Rectal smooth muscle tissue (tissue), 1 donor: ENCODE measurements around the gene SDF4.

Experiments used
- H3K27ac ChIP-seq: one replicate; pipeline ENCODE4 v1.7.0; 2013; ENCODE audit warnings: low read depth, low read length, inconsistent platforms
- H3K27me3 ChIP-seq: one replicate; pipeline ENCODE4 v1.7.0; 2013; ENCODE audit warnings: low read length; ENCODE audit not compliant: control insufficient read depth, insufficient read depth
- H3K36me3 ChIP-seq: one replicate; pipeline ENCODE4 v1.7.0; 2013; ENCODE audit warnings: low read length; ENCODE audit not compliant: control insufficient read depth, insufficient read depth
- H3K4me1 ChIP-seq: one replicate; pipeline ENCODE4 v1.7.0; 2013; ENCODE audit warnings: low read length; ENCODE audit not compliant: control insufficient read depth, insufficient read depth
- H3K4me3 ChIP-seq: one replicate; pipeline ENCODE4 v1.7.0; 2013; ENCODE audit warnings: low read length
- H3K9ac ChIP-seq: one replicate; pipeline ENCODE4 v1.7.0; 2013; ENCODE audit warnings: low read length

SDF4 gene

DNA sequence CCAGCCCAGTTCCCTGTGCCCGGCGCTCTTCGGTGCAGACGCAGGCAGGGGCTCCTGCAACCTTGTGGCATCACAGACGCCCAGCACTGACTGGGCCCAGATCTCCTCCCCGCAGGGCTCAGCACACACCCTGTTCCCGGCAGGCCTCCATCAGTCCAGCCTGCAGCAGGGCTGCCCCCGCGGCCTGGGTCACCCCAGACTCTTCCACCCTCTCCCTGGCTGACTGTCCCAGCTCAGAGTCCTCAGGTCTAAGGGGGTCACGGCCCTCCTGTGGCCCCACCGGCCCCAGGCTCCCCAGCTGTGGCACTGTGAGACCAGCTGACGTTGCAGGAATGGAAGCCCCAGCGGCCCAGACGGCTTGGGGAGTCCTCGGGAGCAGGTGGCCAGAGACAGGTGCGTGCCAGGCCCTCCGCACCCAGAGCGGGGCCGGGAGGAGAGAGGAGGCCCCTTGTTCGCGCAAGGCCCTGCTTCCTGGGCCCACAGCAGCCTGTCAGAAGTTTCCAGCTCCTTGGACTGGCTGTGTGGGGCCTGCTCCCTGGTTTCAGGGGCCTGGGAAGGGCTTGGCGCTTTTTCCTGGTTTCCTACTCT is 4.5 kb upstream of the SDF4 start:
- no peak overlapping the region for H3K27ac ChIP-seq
- no peaks in the 10 kb centered on the region for H3K36me3 ChIP-seq
- no peak overlapping the region for H3K4me3 ChIP-seq
- H3K27me3 ChIP-seq: peaks cover 23% of the 10 kb centered on the region
- H3K9ac ChIP-seq: no peak overlapping the region
- H3K4me1 ChIP-seq: peaks cover 3% of the 10 kb centered on the region

DNA sequence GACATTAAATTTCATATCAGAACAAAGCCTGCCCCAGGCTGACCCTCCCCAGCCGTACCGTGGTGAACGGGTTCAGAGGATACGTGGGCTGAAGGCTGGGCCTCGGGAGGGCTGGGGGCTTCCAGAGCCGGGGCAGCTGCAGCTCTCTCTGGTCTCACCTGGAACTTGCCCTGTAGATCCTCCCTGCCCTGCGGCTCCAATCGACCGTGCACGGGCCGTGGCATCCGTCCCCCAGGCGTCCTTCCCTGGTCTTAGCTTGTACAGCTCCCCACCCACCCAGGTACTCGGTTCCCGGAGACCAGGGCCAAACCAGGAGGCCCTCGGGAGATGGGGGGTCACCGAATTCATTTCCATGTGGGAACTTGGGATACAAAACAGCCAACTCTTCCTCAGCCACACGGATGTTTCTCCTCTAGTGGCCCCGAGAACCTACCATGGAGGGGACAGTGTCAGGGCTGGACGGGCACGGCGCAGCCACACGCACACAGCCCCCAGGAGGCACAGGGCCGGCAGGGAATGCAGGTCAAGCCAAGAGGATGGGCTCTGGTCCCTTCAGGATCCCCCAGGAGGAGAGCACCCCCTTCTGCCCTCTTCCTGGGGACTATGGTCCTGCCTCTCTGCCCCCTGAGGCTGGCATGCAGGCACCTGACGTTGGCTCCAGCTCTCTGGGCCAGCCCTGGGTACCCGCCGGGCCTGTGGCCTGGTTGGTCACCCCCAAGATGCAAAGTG is 3.4 kb upstream of the SDF4 start:
- H3K36me3 ChIP-seq: no peaks in the 10 kb centered on the region
- H3K27ac ChIP-seq: no peak overlapping the region
- no peak overlapping the region for H3K9ac ChIP-seq
- H3K4me1 ChIP-seq: peaks cover 3% of the 10 kb centered on the region
- H3K27me3 ChIP-seq: peaks cover 21% of the 10 kb centered on the region
- H3K4me3 ChIP-seq: no peak overlapping the region

DNA sequence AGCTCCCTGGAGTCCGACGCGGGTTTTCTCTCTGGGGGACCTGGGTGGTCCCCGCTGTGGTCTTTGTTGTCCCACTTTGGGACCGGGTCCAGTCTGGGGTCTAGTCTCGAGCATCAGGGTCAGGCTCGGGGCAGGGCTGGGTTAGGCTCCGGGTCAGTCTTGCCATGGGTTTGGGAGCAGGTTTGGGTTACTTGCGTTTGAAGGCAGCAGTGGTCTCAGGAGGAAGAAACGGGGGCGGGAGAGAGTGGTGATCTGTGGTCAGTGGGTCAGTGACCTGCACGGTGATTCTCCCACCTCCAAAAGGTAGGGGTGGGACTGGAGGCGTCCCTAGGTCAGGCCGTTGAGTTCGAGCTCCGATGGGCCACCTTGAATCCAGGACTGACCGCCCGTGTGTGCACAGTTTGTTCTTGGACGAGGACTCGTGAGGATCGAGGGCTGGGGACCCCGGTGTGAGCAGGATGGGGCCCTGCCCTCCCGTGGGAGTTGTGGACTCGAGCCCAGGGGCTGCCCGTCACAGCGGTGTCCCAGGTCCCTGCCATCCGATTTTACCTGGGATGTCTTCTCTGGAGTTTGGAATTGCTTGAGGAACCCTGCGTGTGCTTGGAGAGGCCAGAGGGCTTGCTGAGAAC is 2.5 kb upstream of the SDF4 start:
- no peak overlapping the region for H3K4me3 ChIP-seq
- H3K36me3 ChIP-seq: peaks cover 3% of the 10 kb centered on the region
- peaks cover 6% of the 10 kb centered on the region for H3K4me1 ChIP-seq
- peaks cover 12% of the 10 kb centered on the region for H3K27me3 ChIP-seq
- H3K9ac ChIP-seq: no peak overlapping the region
- H3K27ac ChIP-seq: no peak overlapping the region

DNA sequence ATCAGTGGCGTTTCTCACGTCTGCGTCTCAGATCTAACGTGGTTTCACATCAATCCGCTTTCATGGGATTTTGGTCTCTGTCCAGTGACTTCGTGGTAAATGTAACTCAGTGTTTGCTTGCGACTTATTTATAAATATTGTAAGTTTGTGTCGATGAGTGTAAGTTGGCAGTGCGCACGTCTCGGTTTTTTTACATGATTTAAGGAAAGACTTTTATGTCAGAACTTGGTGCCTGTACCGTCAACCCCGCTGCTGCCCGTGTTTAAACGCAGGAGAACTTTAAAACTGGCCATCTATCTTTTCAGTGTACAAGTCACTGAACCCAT is 1.7 kb upstream of the SDF4 start:
- no peak overlapping the region for H3K27ac ChIP-seq
- no peak overlapping the region for H3K4me3 ChIP-seq
- peaks cover 6% of the 10 kb centered on the region for H3K4me1 ChIP-seq
- peaks cover 9% of the 10 kb centered on the region for H3K27me3 ChIP-seq
- H3K9ac ChIP-seq: no peak overlapping the region
- peaks cover 4% of the 10 kb centered on the region for H3K36me3 ChIP-seq

DNA sequence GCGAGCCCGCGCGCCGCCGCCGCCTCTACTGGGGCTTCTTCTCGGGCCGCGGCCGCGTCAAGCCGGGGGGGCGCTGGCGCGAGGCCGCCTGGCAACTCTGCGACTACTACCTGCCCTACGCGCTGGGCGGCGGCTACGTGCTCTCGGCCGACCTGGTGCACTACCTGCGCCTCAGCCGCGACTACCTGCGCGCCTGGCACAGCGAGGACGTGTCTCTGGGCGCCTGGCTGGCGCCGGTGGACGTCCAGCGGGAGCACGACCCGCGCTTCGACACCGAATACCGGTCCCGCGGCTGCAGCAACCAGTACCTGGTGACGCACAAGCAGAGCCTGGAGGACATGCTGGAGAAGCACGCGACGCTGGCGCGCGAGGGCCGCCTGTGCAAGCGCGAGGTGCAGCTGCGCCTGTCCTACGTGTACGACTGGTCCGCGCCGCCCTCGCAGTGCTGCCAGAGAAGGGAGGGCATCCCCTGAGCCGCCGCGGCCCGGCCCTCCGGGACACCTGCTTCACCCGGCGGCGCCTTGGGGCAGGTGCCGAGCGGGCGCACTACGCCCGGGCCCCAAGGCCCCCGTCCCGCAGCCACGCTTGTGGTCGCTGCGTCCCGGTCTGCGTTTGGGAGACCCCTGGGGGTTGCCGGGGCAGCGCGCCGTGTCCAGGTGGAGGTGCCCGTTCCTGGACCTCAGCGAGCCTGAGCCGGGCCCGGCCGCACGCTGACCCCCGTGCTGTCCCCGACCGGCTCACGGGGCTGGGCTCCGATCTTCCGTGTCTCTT is 1.2 kb upstream of the SDF4 start:
- Histone ChIP-seq H3K27ac (no peak overlapping the region), H3K9ac (no peak overlapping the region), H3K4me3 (peak overlapping the region; percentile 59), H3K27me3 (peaks cover 4% of the 10 kb centered on the region), H3K4me1 (peaks cover 6% of the 10 kb centered on the region), H3K36me3 (peaks cover 10% of the 10 kb centered on the region)

DNA sequence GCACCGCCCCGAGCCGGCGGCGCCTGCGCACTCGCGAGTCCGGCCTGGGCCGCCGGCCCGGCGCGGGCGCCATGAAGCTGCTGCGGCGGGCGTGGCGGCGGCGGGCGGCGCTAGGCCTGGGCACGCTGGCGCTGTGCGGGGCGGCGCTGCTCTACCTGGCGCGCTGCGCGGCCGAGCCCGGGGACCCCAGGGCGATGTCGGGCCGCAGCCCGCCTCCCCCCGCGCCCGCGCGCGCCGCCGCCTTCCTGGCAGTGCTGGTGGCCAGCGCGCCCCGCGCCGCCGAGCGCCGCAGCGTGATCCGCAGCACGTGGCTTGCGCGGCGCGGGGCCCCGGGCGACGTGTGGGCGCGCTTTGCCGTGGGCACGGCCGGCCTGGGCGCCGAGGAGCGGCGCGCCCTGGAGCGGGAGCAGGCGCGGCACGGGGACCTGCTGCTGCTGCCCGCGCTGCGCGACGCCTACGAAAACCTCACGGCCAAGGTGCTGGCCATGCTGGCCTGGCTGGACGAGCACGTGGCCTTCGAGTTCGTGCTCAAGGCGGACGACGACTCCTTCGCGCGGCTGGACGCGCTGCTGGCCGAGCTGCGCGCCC is 501 bp upstream of the SDF4 start, which contains the start of gene B3GALT6:
Gene B3GALT6 (plus strand): TSS at position 30 of the 588 bp plus-strand sequence. CDS start 42 bp downstream, at position 72.
- Histone ChIP-seq H3K36me3 (peaks cover 16% of the 10 kb centered on the region), H3K9ac (peak within 1 kb of the TSS; percentile 77)

DNA sequence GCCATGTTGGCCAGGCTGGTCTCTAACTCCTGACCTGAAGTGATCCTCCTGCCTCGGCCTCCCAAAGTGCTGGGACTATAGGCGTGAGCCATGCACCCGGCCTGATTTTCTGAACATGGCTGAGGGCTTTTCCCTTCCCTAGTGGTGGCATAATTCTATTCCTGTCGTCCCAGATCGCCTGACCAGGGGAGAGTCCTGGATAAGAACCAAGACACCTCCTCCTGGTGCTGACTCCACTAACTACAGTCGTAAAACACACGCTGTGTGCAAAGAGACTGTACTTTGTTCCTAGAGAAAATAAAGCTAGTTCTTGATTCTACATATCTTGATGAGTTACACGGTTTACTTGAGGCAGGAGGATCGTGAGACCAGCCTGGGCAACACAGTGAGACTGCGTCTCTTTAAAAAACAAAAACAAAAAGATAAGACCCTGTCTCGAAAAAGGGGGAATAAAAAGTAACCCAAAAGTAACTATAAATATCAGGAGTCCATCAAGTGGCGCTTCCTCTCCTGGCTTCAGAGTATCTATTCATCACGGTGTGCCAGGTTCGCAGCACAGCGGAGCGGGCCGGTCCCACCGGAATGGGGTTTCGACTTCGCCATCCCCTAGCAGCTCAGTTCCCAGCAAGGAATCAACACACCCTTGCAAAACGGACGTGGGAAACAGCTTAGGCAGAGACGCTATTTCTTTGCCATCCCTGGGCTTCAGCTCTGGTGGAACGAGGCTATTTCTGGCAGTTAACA is 973 bp downstream of the SDF4 start:
- H3K36me3 ChIP-seq: peaks cover 18% of the 10 kb centered on the region

More for the DNA sequence above, 501 bp upstream of the SDF4 start, which contains the start of gene B3GALT6:
- peak within 1 kb of the TSS; percentile 87 for H3K27ac ChIP-seq
- H3K4me3 ChIP-seq: peak within 1 kb of the TSS; percentile 95
- no peaks in the 10 kb centered on the region for H3K27me3 ChIP-seq
- peaks cover 6% of the 10 kb centered on the region for H3K4me1 ChIP-seq

GRCh38 chr1:1229770-1230169 is 2.0 kb downstream of the SDF4 start:
- Histone ChIP-seq H3K9ac (no peak overlapping the region), H3K27ac (no peak overlapping the region), H3K36me3 (peaks cover 21% of the 10 kb centered on the region), H3K4me3 (no peak overlapping the region), H3K27me3 (no peaks in the 10 kb centered on the region), H3K4me1 (peaks cover 6% of the 10 kb centered on the region)

More for the DNA sequence above, 973 bp downstream of the SDF4 start:
- Histone ChIP-seq H3K27me3 (no peaks in the 10 kb centered on the region), H3K9ac (peak overlapping the region; percentile 77), H3K4me1 (peaks cover 6% of the 10 kb centered on the region), H3K4me3 (peak overlapping the region; percentile 95), H3K27ac (peak overlapping the region; percentile 87)

- Histone ChIP-seq H3K36me3 (peaks cover 24% of the 10 kb centered on the region), H3K27ac (no peak overlapping the region), H3K9ac (no peak overlapping the region), H3K4me3 (no peak overlapping the region), H3K27me3 (no peaks in the 10 kb centered on the region), H3K4me1 (peaks cover 6% of the 10 kb centered on the region)
These were observed 3.0 kb downstream of the SDF4 start for GRCh38 chr1:1228596-1229321.

- no peak overlapping the region for H3K27ac ChIP-seq
- peaks cover 24% of the 10 kb centered on the region for H3K36me3 ChIP-seq
- H3K4me3 ChIP-seq: no peak overlapping the region
These were observed 3.6 kb downstream of the SDF4 start for GRCh38 chr1:1228187-1228586.

GRCh38 chr1:1227386-1227785 is 4.4 kb downstream of the SDF4 start:
- peaks cover 4% of the 10 kb centered on the region for H3K4me1 ChIP-seq
- H3K36me3 ChIP-seq: peaks cover 32% of the 10 kb centered on the region
- H3K9ac ChIP-seq: no peak overlapping the region
- no peaks in the 10 kb centered on the region for H3K27me3 ChIP-seq
- no peak overlapping the region for H3K27ac ChIP-seq
- no peak overlapping the region for H3K4me3 ChIP-seq

More at GRCh38 chr1:1228187-1228586, 3.6 kb downstream of the SDF4 start:
- Histone ChIP-seq H3K27me3 (no peaks in the 10 kb centered on the region), H3K9ac (no peak overlapping the region), H3K4me1 (peaks cover 6% of the 10 kb centered on the region)
